Stimulated activated naive CD8-positive, alpha-beta T cell treated with anti-CD3 and anti-CD28 coated beads, Interleukin-15, amount 100 ng/mL, for 72 hours (primary cell): ENCODE results near the gene TOMM5.
"Not testable (repeated sequence)": the region's sequence is repeated elsewhere in the genome, so short reads cannot be mapped to it uniquely, and the experiment has no call there.

Experiments
- ATAC-seq: fragments of 150-1000 bp; cut with Tn5 transposase; 2 replicates; pipeline ENCODE4 v1.10.0; 2021; ENCODE audit warnings: mild to moderate bottlenecking, moderate library complexity
- DNase-seq, 2 donors: peaks; one replicate each; pipeline ENCODE4 v3.0.0; 2021 to 2022
- H3K27ac Mint-ChIP-seq, 2 donors: one replicate each; pipeline ENCODE4 v1.8.0; 2022; ENCODE audit warnings: mild to moderate bottlenecking in 2 of 2, mixed read lengths in 2 of 2, moderate library complexity in 2 of 2
- H3K27me3 Mint-ChIP-seq: one replicate; pipeline ENCODE4 v1.8.0; 2022; ENCODE audit warnings: mixed read lengths
- H3K4me1 Mint-ChIP-seq: one replicate; pipeline ENCODE4 v1.8.0; 2022; ENCODE audit warnings: mild to moderate bottlenecking, mixed read lengths
- H3K4me3 Mint-ChIP-seq, 2 donors: one replicate each; pipeline ENCODE4 v1.8.0; 2022; ENCODE audit warnings: mild to moderate bottlenecking in 2 of 2, mixed read lengths in 2 of 2, moderate library complexity in 1 of 2
- H3K9me3 Mint-ChIP-seq, 2 donors: one replicate each; pipeline ENCODE4 v1.8.0; 2022; ENCODE audit warnings: mixed read lengths in 2 of 2

The TOMM5 gene

DNA sequence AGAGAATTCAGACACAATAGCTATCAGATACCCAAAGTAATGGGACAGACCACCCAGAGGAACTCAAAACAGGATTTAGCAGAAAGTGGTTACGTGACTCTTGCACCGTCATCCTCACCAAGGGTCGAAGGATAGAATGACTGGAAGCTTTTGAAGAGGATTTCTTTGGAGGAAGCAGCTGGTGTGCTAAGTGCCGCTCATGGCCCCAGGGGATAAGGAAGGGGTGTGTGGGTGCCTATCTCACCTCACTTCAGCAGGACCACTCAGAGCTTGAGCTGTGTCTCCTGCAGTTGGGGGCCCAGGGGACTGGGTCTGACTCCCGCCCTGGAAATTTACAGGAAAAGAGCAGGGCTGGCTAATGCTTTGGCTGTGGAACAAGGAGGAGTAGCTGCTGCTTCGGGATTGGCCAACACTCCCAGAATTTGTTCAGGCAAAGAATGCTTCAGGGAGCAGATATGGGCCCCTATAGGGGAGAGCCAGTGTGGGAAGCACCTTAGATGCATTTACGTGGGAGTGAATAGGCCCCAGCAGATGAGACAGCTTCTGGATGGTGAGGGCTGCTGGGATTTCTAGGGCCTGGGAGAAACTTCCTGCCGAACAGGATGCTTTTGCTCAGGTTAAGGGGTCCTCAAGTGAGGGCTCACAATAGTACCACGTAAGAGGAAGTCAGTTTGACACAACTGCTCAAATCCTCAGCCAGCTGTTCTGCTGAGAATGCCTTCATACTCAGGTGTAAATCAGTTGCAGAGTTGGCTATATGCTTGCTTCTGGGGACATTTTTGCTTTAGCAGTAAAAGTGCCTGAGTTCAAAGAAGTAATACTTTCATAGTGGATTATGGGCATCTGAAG is 29.1 kb upstream of the TOMM5 start:
- ATAC-seq, result no peak
- no peaks in the 10 kb centered on the region for H3K4me1 Mint-ChIP-seq
- peak overlapping the region in 1 of 2 donors; percentile 1 for H3K27ac Mint-ChIP-seq
- no peaks in the 10 kb centered on the region for H3K27me3 Mint-ChIP-seq
- DNase-seq, result no peak
- no peak overlapping the region for H3K4me3 Mint-ChIP-seq
- H3K9me3 Mint-ChIP-seq, result no peaks in the 10 kb centered on the region

DNA sequence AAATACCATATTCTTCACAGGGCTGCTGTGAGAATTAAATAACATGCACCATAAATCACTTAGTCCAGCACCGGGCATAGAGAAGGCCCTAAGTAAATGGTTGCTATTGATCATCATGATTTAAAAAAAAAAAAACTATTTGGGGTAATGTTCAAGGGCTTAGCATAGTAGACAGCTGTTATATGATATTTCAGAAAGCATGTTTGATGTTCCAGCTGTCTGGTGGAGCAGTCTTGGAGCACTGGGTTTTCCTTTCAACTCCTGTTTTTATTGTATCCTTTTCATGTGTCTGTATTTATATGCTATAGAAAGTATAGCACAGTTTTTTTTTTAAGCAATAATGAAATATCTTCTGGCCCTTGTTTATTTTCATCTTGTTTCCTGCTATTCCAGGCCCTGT is 28.0 kb upstream of the TOMM5 start:
- no peak for ATAC-seq
- no peaks in the 10 kb centered on the region for H3K27me3 Mint-ChIP-seq
- H3K4me3 Mint-ChIP-seq, result no peak overlapping the region
- no peak overlapping the region for H3K27ac Mint-ChIP-seq
- no peak for DNase-seq
- no peaks in the 10 kb centered on the region for H3K4me1 Mint-ChIP-seq
- no peaks in the 10 kb centered on the region for H3K9me3 Mint-ChIP-seq

DNA sequence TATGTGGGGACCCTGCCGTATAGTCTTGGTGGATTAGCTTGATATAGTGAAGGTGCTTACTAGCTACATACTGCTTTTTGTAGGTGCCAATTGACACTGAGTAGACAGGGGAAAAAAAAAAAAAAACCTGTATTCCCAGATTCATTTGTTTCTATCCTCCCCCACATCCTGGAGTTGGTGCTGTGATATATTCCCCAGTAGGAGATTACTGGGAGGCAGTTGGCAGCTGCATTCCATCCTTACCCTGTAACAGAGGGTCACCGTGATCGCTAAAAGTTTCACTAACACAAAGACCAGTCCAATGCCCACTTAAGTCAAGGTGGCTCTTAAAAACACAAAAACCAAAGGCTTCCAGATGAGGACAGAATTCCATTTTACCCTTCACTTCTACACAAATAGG is 27.4 kb upstream of the TOMM5 start:
- no peaks in the 10 kb centered on the region for H3K9me3 Mint-ChIP-seq
- ATAC-seq (no peak), DNase-seq (no peak)
- no peaks in the 10 kb centered on the region for H3K27me3 Mint-ChIP-seq
- H3K27ac Mint-ChIP-seq, result no peak overlapping the region
- H3K4me1 Mint-ChIP-seq, result no peaks in the 10 kb centered on the region
- no peak overlapping the region for H3K4me3 Mint-ChIP-seq

DNA sequence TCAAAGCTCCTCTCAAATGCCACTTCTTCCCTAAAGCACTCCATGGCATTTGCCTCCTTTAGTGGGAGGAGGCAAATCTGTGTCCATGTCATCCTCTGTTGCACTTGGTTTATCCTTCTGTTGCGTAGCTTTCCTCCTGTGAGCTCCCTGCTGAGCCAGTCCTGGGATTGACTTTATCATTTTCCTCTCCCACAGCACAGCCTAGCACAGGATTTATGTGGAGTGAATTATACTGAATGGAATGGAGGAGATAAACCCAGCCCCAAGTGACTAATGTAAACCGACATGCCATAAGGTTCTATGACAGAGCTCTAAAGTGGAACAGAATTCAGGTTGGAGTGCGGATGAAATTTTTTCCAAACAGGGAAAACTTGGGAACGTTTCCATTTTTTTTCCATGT is 26.4 kb upstream of the TOMM5 start:
- DNase-seq (no peak), ATAC-seq (no peak)
- Mint-ChIP-seq H3K4me1 (no peaks in the 10 kb centered on the region), H3K27ac (no peak overlapping the region), H3K4me3 (no peak overlapping the region), H3K27me3 (peaks cover 5% of the 10 kb centered on the region), H3K9me3 (no peaks in the 10 kb centered on the region)

DNA sequence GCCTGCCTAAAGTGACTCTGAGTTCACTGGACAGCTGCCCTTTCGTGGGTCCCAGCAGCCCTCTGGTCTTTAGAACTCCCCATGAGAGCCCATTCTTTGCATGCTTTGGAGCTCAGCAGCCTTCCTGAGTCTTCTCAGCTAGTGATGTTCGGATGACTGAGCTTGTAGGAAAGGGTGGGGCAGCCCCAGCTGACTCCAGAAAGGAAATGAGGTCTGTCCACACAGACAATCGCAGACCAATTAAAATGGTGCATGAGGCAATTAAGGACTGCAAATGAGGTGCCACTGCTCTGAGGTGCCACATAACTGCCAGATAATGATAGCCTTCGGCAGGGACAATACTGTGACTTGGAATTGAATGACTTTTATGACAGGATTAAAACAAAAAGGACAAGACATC is 25.4 kb upstream of the TOMM5 start:
- ATAC-seq (no peak), DNase-seq (no peak)
- Mint-ChIP-seq H3K27me3 (peaks cover 8% of the 10 kb centered on the region), H3K4me3 (no peak overlapping the region), H3K9me3 (no peaks in the 10 kb centered on the region), H3K27ac (no peak overlapping the region), H3K4me1 (no peaks in the 10 kb centered on the region)

DNA sequence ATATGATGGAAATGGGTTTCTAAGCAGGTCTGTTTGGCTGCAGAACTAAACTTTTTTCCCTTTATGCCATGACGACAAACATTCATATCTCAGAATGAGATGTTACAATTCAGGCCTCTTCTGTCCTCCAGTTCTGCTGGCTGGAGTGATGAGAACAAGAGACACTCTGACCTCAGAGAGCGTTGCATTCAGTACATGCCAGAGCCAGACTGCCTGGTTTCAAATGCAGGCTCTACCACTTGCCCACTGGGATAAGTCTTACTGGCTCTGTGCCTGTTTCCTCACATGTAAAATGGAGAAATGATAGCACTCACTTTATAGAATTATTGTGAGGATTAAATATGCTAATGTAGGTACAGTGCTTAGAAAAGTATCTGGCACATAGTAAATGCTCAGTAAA is 24.8 kb upstream of the TOMM5 start:
- DNase-seq (no peak), ATAC-seq (no peak)
- no peaks in the 10 kb centered on the region for H3K4me1 Mint-ChIP-seq
- H3K27me3 Mint-ChIP-seq, result peaks cover 8% of the 10 kb centered on the region
- no peak overlapping the region for H3K4me3 Mint-ChIP-seq
- H3K27ac Mint-ChIP-seq, result no peak overlapping the region
- H3K9me3 Mint-ChIP-seq, result no peaks in the 10 kb centered on the region

DNA sequence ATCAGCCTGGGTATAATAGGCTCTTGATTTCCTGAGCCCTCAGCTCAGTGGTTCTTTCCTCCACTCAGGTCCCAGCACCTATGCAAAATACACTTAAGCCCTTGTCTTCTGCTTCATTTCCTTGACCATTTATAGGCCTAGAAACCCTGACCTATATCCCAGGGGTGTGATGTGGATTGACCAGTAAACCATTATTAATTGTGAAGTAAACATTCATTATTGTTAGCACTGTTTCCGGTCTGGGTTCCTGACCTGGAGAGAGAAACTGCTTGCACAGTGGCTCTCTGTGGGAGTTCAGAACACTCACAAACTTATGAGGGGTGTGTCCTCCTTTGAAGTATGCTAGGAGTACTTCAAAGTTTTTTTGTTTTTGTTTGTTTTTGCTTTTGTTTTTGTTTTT is 19.6 kb upstream of the TOMM5 start:
- no peak overlapping the region for H3K4me3 Mint-ChIP-seq
- no peaks in the 10 kb centered on the region for H3K9me3 Mint-ChIP-seq
- DNase-seq (no peak), ATAC-seq (no peak)
- H3K4me1 Mint-ChIP-seq, result no peaks in the 10 kb centered on the region
- no peak overlapping the region for H3K27ac Mint-ChIP-seq
- H3K27me3 Mint-ChIP-seq, result peaks cover 8% of the 10 kb centered on the region

DNA sequence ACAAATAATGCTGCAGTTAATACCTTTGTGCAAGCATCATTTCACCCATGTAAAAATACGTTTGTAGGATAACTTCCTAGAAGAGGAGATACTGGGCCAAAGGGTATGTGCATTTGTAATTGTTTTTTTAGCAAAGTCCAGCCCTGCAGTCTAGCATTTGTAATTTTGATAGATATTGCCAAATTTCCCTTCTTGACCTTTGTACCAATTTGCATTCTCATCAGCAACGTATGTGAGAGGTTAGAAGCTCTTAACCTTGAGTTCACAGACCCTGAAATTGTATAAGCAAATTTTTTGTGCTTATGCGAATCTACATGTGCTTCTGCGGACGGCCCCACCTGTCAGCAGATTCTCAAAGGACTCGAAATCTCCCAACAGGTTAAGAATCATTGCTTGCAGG is 18.6 kb upstream of the TOMM5 start:
- H3K9me3 Mint-ChIP-seq, result no peaks in the 10 kb centered on the region
- ATAC-seq (no peak), DNase-seq (no peak)
- H3K4me3 Mint-ChIP-seq, result no peak overlapping the region
- H3K27me3 Mint-ChIP-seq, result peaks cover 8% of the 10 kb centered on the region
- H3K27ac Mint-ChIP-seq, result no peak overlapping the region
- no peaks in the 10 kb centered on the region for H3K4me1 Mint-ChIP-seq

DNA sequence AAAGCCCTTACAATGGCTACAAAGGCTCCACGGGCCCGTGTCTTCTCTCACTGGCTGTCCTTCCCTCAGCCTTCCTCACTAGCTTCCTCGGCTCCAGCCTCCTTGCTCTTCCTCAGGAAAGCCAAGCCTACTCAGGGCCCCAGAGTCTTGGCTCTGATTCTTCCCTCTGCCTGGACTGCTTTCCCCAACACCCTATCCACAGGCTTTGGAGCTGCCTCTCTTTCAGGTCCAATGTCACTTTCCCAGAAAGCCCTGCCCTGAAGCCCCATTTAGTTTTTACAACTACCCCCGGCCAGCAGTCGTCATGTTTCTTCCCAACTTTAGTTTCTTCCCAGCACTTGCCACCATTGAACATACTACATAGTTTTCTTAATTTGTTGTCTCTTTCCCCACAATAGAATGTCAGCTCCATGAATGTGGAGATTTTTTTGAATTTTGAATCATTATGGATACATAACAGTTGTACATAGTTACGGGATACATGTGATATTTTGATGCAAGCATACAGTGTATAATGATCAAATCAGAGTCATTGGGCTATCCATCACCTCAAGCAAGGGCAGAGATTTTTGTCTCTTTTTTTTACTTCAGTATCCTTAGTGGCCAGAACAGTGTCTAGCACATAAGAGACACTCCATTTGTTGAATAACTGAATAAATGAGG is 17.5 kb upstream of the TOMM5 start:
- Mint-ChIP-seq H3K4me3 (no peak overlapping the region), H3K27me3 (peaks cover 8% of the 10 kb centered on the region), H3K9me3 (no peaks in the 10 kb centered on the region), H3K27ac (no peak overlapping the region), H3K4me1 (no peaks in the 10 kb centered on the region)
- DNase-seq, result no peak
- ATAC-seq, result no peak

DNA sequence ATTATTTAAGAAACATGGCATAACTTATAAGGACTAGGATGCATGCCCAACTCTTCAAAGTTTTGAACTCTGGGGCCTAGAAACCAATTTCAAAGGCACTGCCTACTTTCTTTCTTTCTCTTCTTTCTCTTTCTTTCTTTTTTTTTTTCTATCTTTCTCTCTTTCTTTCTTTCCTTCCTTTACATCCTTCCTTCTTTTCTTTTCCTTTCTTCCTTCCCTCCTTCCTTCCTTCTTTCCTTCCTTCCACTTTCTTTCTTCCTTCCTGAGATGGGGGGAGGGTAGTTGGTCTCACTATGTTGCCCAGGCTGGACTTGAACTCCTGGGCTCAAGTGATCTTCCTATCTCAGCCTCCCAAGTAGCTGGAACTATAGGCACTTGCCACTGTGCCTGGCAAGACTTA is 15.9 kb upstream of the TOMM5 start:
- ATAC-seq (no peak), DNase-seq (no peak)
- Mint-ChIP-seq H3K9me3 (no peaks in the 10 kb centered on the region), H3K4me3 (no peak overlapping the region), H3K4me1 (no peaks in the 10 kb centered on the region), H3K27ac (no peak overlapping the region), H3K27me3 (peaks cover 3% of the 10 kb centered on the region)

DNA sequence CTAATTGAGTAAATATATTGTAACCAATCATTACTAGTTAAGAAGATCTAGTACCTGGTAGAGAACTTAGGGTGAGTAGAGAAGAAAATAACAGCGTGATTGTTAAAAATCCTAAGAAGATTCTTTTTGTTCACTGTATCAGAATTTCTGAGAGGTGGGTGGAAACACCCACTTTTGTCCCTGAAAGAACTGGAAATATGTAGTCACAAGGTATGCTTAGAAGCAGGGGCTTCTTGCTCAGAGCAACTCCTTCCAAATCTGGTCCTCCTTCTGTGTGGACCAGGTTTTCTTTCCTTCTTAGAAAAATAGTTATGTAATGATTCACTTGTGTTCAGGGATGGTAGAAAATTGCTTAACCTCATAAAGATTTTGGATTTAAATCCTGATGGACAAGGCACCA is 11.9 kb upstream of the TOMM5 start:
- ATAC-seq (no peak), DNase-seq (no peak)
- Mint-ChIP-seq H3K4me3 (no peak overlapping the region), H3K9me3 (no peaks in the 10 kb centered on the region), H3K27ac (no peak overlapping the region), H3K4me1 (no peaks in the 10 kb centered on the region), H3K27me3 (peaks cover 23% of the 10 kb centered on the region)

DNA sequence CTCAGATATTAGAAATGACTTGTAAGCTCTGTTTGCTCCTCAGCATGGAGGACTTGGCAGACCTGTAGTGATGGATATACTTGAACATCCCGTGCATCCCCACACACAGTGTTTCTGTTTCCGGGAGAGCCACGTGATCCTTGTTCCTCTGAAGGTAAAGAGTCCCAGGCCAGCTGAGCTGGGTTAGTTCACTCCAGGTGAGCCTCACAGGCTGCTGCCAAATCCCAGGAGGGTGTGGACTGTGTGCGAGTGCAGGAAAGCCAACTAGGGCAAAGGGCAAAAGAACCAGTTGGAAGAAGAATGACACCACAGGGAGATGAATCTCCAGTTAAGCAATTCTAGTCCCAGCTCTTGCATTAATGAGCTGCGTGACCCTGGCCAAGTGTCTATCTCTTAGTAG is 10.4 kb upstream of the TOMM5 start:
- H3K27me3 Mint-ChIP-seq, result peaks cover 23% of the 10 kb centered on the region
- H3K4me1 Mint-ChIP-seq, result no peaks in the 10 kb centered on the region
- no peak overlapping the region for H3K4me3 Mint-ChIP-seq
- DNase-seq, result no peak
- no peak overlapping the region for H3K27ac Mint-ChIP-seq
- no peak for ATAC-seq
- no peaks in the 10 kb centered on the region for H3K9me3 Mint-ChIP-seq

DNA sequence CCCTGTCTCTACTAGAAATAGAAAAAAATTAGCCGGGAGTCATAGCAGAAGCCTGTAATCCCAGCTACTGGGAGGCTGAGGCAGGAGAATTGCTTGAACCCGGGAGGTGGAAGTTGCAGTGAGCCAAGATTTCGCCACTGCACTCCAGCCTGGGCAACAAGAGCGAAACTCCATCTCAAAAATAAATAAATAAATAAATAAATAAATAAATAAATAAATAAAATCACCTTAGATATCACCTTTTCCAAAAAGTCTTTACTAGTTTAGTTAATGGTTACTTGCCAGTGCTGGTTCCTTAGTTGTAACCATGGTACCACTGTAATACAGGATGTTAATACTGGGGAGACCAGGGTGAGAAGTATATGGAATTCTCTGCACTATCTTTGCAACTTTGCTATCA is 9.7 kb upstream of the TOMM5 start:
- H3K4me3 Mint-ChIP-seq, H3K27ac Mint-ChIP-seq, H3K4me1 Mint-ChIP-seq, ATAC-seq, DNase-seq, H3K9me3 Mint-ChIP-seq: not testable (repeated sequence)
- H3K27me3 Mint-ChIP-seq, result peaks cover 25% of the 10 kb centered on the region

DNA sequence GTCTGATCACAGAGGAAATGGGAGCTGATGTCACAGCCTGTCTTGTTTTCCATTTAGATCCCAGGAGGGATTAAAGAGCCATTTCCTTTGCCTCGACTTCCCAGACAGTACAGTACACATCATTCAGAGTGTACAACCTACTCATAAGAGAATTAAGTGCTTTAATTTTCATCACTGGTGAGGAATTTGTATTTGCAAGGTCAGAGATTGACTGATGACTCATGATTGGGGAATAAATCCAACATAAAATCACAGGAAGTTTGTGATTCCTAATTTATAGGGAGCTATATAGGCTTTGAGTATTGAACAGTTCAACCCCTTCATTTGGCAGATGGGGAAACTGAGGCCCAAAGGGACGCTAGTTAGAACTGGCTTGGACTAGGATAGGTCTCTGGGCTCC is 4.1 kb upstream of the TOMM5 start:
- ATAC-seq, result no peak
- peaks cover 11% of the 10 kb centered on the region for H3K4me1 Mint-ChIP-seq
- H3K9me3 Mint-ChIP-seq, result no peaks in the 10 kb centered on the region
- no peak overlapping the region for H3K27ac Mint-ChIP-seq
- H3K27me3 Mint-ChIP-seq, result peaks cover 25% of the 10 kb centered on the region
- H3K4me3 Mint-ChIP-seq, result no peak overlapping the region
- DNase-seq, result no peak

DNA sequence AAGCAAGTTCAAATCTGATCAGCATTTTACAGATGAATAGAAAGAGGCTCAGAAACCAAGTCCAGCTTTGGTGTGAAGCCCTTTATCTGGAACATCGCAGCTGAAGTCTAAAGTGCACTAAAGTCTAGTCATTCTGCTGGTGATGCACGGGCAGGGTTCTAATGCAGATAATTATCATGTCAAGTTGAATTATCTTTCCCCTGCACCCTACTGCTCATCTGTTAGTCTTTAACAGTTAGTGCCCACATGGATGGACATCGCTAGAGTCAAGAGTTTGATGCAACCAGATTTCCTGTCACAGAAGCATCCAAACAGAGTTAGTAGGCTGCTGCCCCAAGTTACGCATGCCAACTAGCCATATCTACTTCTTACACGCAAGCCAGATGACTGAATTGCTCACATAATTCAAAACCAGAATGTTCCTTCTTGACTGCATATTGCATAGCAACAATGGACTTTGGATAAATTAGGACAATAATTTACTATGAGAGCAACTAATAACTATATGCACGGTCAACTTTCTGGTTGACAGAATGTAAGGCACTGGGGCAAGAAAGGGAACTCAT is 1.6 kb upstream of the TOMM5 start:
- ATAC-seq (no peak), DNase-seq (no peak)
- no peaks in the 10 kb centered on the region for H3K9me3 Mint-ChIP-seq
- peaks cover 15% of the 10 kb centered on the region for H3K27me3 Mint-ChIP-seq
- H3K4me1 Mint-ChIP-seq, result peaks cover 29% of the 10 kb centered on the region
- no peak overlapping the region for H3K27ac Mint-ChIP-seq
- peak overlapping the region; percentile 64 for H3K4me3 Mint-ChIP-seq

DNA sequence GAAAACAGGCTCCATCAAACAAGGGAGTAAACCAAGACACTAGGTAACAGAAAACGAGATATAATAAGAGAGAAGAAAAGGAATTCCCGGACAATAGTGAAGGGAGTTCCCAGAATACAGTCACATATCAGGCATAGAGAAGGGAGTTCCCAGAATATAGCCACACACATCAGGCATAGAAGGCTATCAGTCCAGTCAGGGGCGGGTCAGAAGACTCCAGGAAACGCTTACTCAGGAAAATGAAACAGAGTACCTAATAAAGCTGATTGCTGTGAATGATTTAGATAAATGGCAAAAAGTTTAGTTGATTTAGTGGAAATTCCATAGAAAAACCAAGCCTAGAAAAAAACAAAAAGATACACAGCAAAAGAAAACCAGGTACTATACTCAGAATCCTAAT is 4.9 kb downstream of the TOMM5 start:
- Mint-ChIP-seq H3K4me3 (no peak overlapping the region), H3K27ac (no peak overlapping the region), H3K9me3 (no peaks in the 10 kb centered on the region), H3K27me3 (no peaks in the 10 kb centered on the region), H3K4me1 (peaks cover 42% of the 10 kb centered on the region)
- ATAC-seq (no peak), DNase-seq (no peak)
